Forelimb muscle (tissue), 1 donor: Measurements from ENCODE around the gene SLC12A3. TPM values are rescaled to one million over a fixed set of nuclear protein-coding genes. Genes with fewer than 3 reads are reported as not detected.
"Not testable (repeated sequence)": the region's sequence is repeated elsewhere in the genome, so short reads cannot be mapped to it uniquely, and the experiment has no call there.

Experiments used
- DNase-seq: peaks from one replicate; pipeline ENCODE4 v3.0.0-alpha.2; 2013; ENCODE audit warnings: low read depth
- polyA plus RNA-seq: library from polyadenylated mRNA; unstranded; fragments of 120-200 nt; gene quantifications from one replicate; pipeline ENCODE4 v1.2.1, GENCODE V29; 2013; ENCODE audit not compliant: insufficient read length

Gene SLC12A3
- polyA plus RNA-seq, 1 donor, result 0.11 TPM

GRCh38 chr16:56919099-56919800 lies 54.2 kb downstream of the SLC12A3 start:
- no peak for DNase-seq

GRCh38 chr16:56921571-56921970 lies 56.6 kb downstream of the SLC12A3 start:
- no peak for DNase-seq

DNA sequence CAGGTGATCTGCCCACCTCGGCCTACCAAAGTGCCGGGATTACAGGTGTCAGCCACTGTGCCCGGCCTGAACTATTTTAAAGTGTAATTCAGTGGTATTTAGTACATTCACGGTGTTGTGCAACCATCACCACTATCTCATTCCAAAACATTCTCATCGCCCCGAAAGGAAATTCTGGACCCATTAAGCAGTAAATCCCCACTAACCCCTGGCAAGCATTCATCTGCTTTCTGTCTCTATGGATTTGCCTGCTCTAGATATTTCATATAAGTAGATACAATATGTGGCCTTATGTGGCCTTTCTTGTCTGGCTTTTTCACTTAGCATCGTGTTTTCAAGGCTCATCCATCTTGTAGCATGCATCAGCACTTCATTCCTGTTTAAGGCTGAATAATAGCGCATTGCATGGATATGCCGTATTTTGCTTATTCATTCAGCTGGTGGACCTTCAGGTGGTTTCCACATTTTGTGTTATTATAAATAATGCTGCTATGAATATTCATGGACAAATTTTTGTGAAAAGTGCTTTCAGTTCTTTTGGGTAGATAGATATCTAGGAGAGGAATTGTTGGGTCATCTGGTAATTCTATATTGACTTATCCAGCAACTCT lies 58.6 kb downstream of the SLC12A3 start:
- DNase-seq, result no peak

DNA sequence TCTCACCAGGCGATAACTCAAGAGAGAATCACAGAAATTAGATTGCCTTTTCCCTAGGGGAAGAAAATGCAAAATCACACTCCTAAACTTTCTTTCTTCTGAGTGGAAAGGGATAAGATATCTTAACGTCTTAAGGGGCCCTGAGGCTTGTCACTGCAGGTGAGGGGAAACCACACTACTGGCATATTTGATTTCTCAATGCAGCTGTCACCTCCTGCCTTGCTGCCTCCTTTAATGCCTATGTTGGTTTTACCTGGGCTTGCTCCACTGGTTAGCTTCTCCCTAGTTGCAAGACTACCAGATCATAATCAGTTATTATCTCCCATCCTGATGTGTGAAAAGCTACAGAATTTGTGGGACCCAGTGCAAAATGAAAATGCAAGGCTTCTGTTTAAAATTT lies 62.5 kb downstream of the SLC12A3 start:
- no peak for DNase-seq

DNA sequence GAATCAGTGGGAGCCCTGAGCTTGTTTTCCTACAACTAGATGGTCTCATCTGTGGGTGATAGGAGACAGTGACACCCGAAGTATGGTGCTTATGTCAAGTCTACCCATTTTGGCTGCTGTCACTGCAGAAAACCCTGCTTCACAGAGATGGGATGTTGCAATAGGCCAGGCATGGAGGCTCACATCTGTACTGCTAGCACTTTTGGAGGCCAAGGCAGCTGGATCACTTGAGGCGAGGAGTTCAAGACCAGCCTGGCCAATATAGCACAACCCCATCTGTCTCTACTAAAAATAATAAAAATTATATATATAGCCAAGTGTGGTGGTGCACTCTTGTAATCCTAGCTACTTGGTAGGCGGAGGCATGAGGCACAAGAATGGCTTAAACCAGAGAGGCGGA lies 64.6 kb downstream of the SLC12A3 start:
- DNase-seq, result no peak

DNA sequence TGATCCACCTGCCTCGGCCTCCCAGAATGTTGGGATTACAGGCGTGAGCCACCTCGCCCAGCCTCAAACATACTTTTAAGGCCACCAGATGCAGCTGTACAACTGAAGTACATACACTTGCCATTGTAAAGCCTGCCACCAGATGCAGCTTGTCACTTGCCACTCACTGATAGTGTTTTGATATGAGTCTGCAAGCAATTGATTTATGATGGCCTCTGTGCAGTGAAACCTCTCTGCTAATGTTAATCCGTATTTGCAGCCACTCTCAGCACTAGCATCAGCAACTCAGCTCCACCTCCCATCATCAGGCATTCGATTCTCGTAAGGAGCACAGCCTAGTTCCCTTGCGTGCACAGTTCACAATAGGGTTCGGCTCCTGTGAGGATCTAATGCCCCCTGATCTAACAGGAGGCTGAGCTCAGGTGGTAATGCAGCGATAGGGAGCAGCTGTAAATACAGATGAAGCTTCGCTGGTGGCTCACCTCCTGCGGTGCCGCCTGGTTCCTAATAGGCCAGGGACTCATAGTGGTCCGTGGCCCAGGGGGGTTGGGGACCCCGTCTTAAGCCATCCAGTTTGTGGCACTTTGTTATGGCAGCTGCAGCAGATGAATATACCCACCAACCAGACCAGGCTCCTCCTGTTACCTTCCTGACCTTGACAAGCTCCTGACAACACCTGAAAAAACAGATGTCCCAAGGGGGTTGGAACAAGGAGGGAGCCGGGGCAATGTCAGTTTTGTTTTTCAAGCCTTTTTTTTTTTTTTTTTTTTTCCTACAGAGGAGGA lies 65.7 kb downstream of the SLC12A3 start:
- no peak for DNase-seq

DNA sequence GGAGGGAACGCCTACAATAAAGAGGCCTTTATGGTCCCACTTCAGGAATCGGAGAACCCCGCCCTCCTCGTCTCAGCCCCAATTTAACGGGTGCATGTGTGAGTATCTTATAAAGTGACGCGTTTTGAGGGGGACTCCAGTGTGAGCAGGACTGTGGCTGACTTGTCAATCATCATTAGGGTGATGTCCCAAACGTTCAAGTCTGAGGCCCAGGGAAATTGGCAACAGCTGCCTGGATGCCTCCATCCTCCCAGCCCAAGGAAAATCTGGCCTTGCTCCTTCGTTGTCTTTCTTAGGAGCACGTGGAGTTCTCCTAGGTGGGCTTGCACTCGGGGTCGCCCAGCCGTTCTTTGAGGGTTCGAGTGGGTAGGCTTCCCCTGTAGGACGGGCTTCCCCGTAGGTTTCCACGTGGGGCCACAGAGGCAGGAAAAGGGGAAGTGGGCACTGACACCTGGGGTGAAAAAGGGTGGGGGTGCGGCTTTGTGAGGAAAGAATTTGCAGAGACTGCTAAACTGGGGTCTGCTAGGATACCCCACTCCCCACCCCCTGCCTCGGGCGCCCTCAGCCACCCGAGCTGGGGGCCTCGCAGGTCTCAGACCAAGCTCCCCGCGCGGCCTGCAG lies 66.4 kb downstream of the SLC12A3 start:
- no peak for DNase-seq

DNA sequence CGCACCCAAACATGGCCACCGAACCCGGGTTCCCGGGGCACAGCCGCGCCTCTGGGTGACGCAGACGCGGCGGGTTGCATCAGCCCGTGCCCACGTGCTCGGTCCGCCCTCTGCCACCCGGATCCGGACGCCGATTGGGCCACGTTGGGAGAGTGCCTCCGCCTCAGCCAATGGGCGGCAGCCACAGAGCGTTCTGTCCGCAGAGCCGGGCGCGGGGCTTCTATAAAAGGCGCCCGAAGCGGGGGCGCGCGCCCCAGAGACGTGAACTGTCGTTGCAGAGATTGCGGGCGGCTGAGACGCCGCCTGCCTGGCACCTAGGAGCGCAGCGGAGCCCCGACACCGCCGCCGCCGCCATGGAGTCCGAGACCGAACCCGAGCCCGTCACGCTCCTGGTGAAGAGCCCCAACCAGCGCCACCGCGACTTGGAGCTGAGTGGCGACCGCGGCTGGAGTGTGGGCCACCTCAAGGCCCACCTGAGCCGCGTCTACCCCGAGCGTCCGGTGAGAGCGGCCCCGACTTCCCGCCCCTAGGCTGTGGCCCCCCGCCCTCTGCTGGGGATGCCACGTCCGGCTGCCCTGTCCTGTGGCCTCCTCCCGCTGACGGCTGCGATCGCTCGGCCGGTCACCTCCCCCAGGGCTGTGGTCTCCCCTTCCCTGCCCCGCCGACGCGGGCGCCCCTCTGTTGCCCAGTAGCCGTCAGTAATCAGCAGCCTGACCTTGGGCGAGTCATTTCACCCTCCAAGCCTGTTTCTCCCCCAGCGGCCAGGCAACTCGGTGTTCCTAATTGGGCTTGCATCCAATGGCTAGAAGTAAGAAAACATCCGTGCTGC lies 67.1 kb downstream of the SLC12A3 start, which contains the start of gene HERPUD1:
HERPUD1 (plus strand) TSS at position 251 of the 829 bp plus-strand sequence; CDS start at position 354, 103 bp downstream.
- DNase-seq, result peak; percentile 94

DNA sequence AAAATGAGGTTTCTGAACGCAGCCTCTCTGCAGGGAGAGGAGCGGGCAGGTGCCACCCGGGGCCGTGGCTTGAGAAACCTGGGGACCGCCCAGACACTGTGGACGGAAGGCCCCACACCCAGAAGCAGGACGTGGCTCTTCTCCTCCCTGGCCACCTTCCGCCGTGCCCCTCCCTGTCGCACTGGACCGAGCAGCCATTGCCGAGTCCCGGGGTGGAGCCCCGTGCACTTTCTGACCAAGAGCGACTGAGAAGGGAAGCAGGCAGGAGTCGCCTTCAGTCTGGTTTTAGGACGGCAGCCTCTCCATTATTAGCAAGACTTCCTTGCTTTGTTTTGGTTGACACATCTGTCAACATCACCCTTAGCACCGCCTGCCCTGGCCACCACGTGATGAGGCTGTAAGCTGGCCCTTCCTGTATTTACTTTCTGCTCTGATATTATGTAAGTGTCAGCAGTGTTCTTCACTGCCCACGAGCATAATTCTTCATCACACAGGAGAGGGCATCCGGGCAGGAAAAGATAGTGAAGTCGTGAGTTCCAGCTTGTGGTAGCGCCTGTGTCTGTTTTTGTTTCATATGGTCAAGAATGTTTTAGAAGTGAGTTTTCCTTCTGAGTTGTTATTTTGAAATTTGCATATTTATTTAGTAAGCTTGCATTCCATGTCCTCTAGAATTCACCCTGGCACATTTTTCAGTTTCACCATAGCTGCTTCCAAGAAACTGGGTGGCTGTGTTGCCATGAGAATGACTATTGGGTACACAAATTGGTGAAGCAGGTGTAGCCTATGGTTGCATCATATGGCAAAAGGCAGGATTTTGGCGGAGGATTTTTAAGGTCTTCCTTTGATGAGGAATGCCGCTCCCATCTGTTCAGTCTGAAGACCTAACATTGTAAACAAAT lies 68.0 kb downstream of the SLC12A3 start:
- no peak for DNase-seq

DNA sequence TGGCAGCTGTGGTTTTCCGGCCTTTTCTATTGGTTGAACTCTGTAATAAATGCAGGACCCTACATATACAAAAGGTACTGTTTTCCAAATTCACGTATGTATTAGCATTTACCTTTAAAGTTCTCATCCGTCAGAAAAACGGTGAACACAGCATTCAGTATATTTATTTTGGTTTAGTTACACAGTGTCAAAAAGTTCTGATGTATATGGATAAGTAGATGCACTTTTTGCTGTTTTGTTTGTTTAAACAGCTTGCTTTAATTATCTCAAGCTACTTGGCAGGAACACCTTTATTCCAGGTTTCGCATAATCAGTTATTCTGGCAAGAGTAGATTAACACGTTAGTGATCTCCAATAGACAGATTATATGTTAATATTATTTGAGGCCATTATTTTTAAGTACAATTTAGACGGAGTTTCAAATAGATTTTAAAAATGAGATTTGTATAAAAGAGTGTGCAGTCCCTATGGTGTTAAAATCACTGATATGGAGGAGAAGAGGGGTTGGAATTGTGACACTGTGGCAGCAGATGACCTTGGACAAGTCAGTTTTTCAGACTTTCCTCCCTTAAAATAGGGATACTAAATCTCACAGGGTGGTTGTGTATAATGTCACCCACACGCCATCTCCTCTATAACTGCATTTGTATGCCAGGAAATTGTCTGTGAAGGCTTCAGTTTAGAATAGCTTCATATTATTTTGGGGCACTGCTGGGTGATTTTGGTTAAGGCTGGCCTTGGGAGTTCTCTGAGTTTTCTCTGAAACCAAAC lies 69.0 kb downstream of the SLC12A3 start:
- DNase-seq, result no peak

DNA sequence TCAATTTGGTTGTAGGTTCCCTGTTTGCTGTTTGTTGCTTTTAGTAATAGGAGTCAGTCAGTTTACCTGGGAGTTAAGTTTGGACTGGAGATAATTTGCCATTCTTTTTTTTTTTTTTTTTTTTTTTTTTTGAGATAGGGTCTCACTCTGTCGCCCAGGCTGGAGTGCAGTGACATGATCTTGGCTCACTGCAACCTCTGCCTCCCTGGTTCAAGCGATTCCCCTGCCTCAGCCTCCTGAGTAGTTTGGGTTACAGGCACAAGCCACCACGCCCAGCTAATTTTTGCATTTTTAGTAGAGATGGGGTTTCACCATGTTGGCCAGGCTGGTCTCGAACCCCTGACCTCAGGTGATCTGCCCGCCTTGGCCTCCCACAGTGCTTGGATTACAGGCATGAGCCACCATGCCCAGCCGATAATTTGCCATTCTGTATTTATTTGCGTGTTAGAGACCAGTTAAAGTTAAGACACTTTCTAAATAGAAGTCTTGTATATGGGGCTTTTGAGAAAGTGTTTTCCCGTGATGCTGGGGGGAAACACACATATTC lies 69.7 kb downstream of the SLC12A3 start:
- not testable (repeated sequence) for DNase-seq

DNA sequence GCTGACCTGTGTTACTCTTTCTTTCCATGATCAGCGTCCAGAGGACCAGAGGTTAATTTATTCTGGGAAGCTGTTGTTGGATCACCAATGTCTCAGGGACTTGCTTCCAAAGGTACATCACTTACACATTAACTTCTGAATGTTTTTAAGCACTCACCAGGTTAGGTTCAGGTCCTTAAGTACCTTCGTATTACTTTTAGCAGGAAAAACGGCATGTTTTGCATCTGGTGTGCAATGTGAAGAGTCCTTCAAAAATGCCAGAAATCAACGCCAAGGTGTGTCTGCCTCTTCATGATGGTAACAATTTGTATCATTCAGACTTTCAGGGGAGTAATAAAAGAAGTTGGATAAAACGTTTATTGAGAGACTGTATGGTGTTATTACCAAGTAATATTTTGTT lies 70.2 kb downstream of the SLC12A3 start:
- DNase-seq, result no peak

DNA sequence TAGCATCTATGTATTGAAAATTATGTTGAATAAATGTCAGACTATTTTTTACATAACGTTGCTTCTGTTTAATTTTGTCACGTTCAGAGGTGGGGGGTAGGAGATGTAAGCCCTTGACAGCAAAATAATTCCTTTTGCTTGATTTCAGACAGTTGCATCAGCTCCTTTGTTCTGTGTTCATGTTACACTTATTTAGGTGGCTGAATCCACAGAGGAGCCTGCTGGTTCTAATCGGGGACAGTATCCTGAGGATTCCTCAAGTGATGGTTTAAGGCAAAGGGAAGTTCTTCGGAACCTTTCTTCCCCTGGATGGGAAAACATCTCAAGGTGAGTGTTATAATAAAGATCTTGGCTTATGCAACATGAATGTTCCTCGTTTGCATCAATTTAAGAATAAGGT lies 71.5 kb downstream of the SLC12A3 start:
- DNase-seq, result no peak

GRCh38 chr16:56936950-56937349 lies 71.9 kb downstream of the SLC12A3 start:
- no peak for DNase-seq

DNA sequence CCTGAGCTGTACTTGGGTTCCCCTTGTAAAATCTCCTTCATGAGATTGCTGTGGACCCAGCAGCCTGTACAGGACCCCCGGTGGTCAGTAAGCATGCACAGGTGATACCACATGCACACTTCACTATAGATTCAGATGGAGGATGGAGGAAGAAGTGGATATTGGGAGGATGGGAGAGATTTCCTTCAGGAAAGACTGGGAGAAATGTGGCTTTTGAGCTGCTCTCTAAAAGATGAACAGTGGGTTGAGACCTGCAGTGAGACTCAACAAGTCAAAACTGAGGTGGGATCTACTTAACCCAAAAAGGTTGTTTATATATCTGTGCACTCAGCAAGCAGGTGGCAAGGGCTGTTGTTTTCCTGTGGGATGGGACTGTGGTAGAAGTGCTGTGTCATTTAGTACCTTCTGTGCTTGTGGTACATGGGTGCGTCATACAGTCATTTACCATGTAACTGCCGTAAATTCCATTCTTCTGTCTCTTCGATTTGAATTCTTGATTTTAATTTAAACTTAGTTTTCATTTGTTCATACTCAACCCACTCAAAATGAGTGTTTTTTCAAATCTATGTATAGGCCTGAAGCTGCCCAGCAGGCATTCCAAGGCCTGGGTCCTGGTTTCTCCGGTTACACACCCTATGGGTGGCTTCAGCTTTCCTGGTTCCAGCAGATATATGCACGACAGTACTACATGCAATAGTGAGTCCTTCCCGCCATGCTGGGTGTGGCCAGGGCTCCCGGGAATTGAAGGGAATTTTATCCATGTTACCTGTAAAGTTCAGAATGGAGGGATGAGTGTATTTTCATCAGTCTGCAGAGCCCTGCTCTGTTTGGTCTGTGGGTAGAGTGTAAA lies 73.9 kb downstream of the SLC12A3 start:
- DNase-seq, result no peak

GRCh38 chr16:56939801-56940200 lies 74.8 kb downstream of the SLC12A3 start:
- DNase-seq, result no peak

DNA sequence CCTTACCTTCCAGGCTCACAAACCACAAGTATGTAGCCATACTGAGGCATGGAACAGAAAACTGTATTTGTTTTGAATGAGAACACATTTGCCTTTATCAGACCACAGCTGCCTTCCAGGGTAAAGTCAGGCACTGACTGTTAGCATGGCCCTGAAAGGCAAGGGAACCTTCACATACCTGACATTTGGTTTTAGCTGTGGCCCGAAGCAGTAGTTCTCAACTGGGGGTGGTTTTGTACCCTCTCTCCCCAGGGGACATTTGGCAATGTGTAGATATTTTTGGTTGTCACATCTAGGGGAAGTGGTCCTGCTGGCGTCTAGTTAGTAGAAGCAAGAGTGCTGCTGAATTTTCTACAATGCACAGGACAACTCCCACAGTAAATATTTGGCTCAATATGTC lies 76.1 kb downstream of the SLC12A3 start:
- no peak for DNase-seq

- DNase-seq, result no peak
Observed at GRCh38 chr16:56941856-56942331, 76.9 kb downstream of the SLC12A3 start.
